IPS DF 6.9 (cell line): Measurements from ENCODE around the gene SETX.

Experiments
- DNase-seq: peaks from one replicate; pipeline ENCODE4 v3.0.0-alpha.2; 2013; ENCODE audit warnings: low read depth, low spot score
- H3K27ac ChIP-seq: one replicate; pipeline ENCODE4 v1.5.1; 2013; ENCODE audit warnings: low read length, control low read depth
- H3K27me3 ChIP-seq: 2 replicates; pipeline ENCODE4 v1.6.1; 2013; ENCODE audit warnings: mild to moderate bottlenecking, low read length; ENCODE audit not compliant: control insufficient read depth, insufficient read depth
- H3K36me3 ChIP-seq: 2 replicates; pipeline ENCODE4 v1.6.1; 2013; ENCODE audit warnings: low read length; ENCODE audit not compliant: control insufficient read depth, insufficient read depth
- H3K4me1 ChIP-seq: 2 replicates; pipeline ENCODE4 v1.6.1; 2013; ENCODE audit warnings: low read length; ENCODE audit not compliant: control insufficient read depth, insufficient read depth
- H3K4me3 ChIP-seq: 2 replicates; pipeline ENCODE4 v1.5.1; 2013; ENCODE audit warnings: mild to moderate bottlenecking, low read length
- H3K9me3 ChIP-seq: 2 replicates; pipeline ENCODE4 v1.6.1; 2013; ENCODE audit warnings: low read length, inconsistent platforms; ENCODE audit not compliant: control insufficient read depth, insufficient read depth
- whole genome bisulfite sequencing: extraction: QIAGEN DNeasy Blood & Tissue Kit; methylation state at CpG from one replicate; pipeline ENCODE4 v1.1.7; 2013; ENCODE audit warnings: mixed read lengths, missing lambda C conversion rate; ENCODE audit not compliant: insufficient read length, insufficient coverage; 5-methylcytosine and 5-hydroxymethylcytosine counted together

Gene SETX

DNA sequence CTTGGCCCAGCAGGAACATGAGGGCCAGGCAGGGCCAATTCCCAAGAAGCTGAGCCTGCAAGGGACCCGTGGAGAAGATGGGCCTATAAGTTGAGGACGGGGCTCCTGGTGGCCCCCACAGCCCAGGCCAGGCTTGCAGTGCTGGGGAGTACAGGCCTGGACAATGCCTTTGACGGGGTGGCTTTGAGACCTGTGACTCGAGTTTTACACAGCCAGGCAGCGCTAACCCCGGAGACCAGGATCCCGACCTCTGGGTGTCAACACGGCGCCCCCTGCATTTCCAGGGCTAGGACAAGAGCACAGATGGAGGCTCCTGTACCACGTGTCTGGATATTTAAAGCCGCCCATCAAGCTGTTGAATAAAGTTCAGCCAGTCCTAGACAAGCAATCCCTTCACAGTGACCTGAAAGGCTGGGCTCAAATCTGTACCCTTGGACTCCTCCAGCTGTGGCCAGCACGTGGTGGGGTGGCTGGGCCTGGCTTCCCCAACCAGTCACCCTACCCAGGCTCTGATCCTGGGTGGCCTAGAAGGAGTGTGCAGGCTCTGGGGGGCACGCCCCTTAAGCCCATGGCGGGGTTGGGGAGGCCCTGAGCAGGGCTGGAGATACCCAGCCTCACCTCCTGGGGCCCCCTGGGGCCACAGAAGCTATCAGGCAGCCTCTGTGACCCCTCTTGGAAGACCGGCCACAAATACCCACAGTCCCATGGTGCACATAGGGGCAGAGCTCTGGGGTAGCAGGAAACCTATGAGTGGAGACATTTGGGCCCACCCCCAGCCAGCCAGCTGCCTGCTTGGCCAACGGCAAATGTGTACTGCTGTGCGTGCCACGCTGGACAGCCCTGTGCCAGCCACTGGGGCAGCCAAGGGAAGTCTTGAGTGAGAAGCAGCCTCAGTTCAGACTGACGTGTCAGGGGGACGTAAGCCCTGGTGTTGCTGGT lies 104.2 kb downstream of the SETX start:
- H3K4me1 ChIP-seq, result no peaks in the 10 kb centered on the region; the same call in 1 of the 2 replicates
- H3K4me3 ChIP-seq, result no peak overlapping the region
- DNase-seq, result no peak
- no peak overlapping the region for H3K27ac ChIP-seq
- H3K36me3 ChIP-seq, result no peaks in the 10 kb centered on the region
- H3K9me3 ChIP-seq, result no peaks in the 10 kb centered on the region; the same call in 1 of the 2 replicates
- no peaks in the 10 kb centered on the region for H3K27me3 ChIP-seq
- no CpG with 5 or more reads among the region's 20 CpGs for WGBS

DNA sequence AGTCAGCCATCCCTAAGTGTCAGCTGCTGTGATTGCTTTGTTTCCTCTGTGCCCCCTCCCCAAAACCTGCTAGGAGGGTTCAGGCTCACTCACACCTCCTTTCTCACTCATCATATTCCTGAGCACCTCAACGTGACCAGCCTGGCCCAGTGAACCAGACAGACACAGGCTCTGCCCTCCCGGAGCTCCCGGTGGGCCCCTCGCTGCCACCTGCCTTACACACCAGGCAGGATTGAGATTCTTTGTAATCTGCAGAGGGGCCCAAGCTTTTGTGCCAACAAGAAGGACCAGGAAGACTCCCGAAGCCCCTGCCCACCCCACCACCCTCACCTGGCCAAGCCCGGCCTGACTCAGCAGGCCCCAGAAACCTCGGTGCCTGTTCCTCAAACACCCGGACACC lies 105.1 kb downstream of the SETX start:
- Histone ChIP-seq H3K27me3 (no peaks in the 10 kb centered on the region), H3K4me3 (no peak overlapping the region), H3K36me3 (no peaks in the 10 kb centered on the region), H3K27ac (no peak overlapping the region), H3K9me3 (no peaks in the 10 kb centered on the region; the same call in 1 of the 2 replicates), H3K4me1 (no peaks in the 10 kb centered on the region; the same call in 1 of the 2 replicates)
- no CpG with 5 or more reads among the region's 8 CpGs for WGBS
- DNase-seq, result no peak

DNA sequence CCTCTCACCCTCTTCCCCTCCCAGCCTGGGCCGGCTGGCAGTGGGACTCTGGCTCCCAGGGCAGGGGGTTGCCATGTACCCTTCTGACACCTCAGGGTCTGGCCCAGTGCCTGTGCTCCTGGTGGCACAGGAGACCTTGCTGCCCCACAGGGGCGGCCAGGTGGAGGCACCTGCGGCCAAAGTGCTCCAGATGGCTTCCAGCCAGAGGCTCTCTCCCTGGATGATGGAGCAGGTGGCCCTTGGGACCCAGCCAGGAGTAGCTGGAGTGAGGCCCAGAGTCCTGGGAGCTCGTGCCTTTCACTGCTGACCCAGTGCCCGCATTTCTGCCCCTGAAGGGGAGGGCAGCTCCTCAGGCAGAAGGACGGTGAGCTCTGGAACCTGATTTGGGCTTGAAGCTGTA lies 105.7 kb downstream of the SETX start:
- H3K4me1 ChIP-seq, result no peaks in the 10 kb centered on the region; the same call in 1 of the 2 replicates
- no peaks in the 10 kb centered on the region for H3K36me3 ChIP-seq
- H3K27ac ChIP-seq, result no peak overlapping the region
- H3K9me3 ChIP-seq, result no peaks in the 10 kb centered on the region; the same call in 1 of the 2 replicates
- no peaks in the 10 kb centered on the region for H3K27me3 ChIP-seq
- no peak for DNase-seq
- no CpG with 5 or more reads among the region's 6 CpGs for WGBS
- no peak overlapping the region for H3K4me3 ChIP-seq

DNA sequence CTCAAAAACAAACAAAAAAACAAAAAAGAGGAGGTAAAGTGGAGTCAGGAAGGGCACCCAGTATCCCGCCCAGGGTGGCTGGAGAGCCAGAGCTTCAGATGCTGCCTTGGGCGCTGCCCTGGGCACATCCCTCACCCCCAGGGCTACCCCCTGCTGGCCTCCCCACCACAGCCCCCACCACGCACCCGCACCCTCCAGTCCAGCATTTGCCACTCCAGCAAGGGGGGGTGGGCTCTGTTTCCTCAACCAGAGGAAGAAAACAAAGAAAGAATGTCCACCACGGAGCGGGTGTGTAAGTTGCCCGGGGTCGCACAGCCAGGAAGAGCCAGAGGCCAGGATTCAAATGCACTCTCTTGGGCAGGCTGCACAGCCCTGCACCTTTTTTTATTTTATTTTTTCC lies 106.8 kb downstream of the SETX start:
- no peaks in the 10 kb centered on the region; the same call in 1 of the 2 replicates for H3K4me1 ChIP-seq
- H3K9me3 ChIP-seq, result no peaks in the 10 kb centered on the region; the same call in 1 of the 2 replicates
- H3K27ac ChIP-seq, result no peak overlapping the region
- no peak for DNase-seq
- H3K36me3 ChIP-seq, result no peaks in the 10 kb centered on the region
- no peak overlapping the region for H3K4me3 ChIP-seq
- H3K27me3 ChIP-seq, result no peaks in the 10 kb centered on the region; the same call in 1 of the 2 replicates
- no CpG with 5 or more reads among the region's 8 CpGs for WGBS

DNA sequence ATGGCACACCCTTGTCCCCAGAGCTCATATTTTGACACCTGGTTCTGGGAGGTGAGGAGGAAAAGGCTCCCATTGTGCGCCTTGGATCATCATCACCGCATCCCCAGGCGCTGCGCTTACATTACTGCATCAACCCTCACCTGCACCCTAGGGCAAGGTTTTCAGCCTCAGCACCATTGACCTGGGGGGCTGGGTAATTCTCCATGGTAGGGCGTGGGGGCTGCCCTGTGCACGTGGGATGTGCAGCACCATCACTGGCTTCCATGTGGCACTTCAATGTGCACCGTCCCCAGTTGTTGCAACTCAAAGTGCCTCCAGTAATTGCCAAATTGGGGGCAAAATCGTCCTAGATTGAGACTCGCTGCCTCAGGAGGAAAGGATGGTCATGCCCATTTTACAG lies 109.3 kb downstream of the SETX start:
- no peak for DNase-seq
- Histone ChIP-seq H3K27me3 (peaks cover 2% of the 10 kb centered on the region; the same call in 1 of the 2 replicates), H3K9me3 (no peaks in the 10 kb centered on the region), H3K4me1 (peaks cover 3% of the 10 kb centered on the region), H3K4me3 (no peak overlapping the region), H3K36me3 (no peaks in the 10 kb centered on the region), H3K27ac (no peak overlapping the region)
- WGBS, result no CpG with 5 or more reads among the region's 9 CpGs

DNA sequence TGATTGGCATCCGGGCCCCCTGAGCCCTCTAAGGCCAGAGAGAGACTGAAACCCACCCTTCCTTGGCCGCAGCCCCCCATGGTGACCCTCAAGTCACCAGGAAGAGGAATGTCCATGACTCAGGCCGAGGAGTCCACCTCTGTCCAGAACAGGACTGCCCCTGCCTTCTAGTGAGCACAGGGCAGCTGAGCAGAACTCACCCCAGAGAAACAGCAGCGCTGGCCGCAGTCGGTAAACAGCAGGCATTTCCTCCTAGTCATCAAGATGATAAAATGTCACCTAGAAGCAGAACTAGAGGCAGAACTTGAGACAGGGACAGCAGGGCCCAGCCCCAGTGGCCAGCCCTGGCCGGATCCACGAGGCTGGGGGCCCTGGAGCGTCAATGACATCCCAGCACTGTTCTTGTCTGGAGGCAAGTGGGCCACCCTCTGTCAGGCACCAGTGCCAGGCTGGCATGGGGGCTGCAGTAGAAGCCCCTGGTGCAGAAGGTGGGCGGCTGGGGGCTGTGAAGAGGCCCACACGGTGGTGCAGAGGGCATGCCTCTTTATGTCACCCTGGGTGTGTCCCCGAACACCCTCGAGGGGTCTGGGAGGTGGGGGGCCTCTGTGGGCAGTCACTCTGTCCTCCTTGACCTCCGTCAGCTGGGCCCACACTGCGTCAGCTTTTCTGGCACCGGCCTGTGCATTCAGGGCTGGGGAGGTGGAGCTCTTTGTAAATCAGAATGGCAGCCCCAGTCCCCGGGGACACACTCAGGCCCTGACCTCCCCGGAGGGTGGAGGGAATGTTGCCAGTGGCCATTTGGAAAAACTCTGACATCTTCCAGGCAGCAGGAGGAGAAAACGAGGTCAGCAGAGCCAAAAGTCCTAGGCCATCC lies 110.0 kb downstream of the SETX start:
- WGBS, result no CpG with 5 or more reads among the region's 19 CpGs
- H3K9me3 ChIP-seq, result no peaks in the 10 kb centered on the region
- no peak overlapping the region for H3K27ac ChIP-seq
- peaks cover 2% of the 10 kb centered on the region; the same call in 1 of the 2 replicates for H3K27me3 ChIP-seq
- H3K4me1 ChIP-seq, result peaks cover 5% of the 10 kb centered on the region
- no peak overlapping the region for H3K4me3 ChIP-seq
- no peak for DNase-seq
- no peaks in the 10 kb centered on the region for H3K36me3 ChIP-seq

DNA sequence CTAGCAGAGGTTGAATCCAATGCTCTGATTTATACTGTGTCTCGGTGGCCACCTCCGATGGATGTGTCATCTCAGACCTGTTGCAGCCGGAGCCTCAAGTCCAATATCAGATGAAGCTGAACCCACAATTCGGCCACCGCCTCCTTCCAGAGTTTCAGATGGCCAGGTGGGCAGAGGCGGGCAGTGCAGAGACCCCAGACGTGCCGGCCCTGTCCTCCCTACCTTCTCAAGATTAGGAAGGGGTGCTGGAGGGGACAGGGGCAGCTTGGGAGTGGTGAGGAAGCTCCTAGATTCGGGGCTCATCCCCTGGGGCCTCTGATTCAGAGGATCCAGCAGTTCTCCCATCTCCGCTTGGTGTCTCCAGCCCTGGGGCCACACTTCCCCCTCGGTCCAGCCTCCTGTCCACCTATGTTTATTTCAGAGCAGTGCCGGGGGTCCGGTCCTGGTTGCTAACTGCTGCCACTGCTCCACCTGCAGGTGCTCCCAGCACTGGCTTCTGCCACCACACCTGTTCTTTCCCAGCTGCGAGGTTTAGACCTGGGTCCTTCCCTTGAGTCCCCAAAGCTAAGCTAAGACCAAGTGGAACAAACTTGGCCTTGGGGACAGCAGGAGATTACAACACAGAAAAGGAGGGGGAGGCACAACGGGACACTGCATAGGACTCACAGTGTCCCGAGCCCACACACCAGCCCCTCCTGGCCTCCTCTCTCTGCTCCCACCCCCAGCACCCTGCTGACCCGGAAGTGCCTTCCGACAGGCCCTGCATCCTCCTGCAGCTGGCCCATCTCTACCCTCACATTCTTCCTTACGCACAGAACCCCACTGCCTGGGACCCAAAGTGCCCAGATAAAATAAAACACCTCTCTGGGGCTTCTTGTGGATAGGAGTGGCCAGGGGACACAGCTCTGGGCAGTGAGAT lies 111.4 kb downstream of the SETX start:
- no peak overlapping the region for H3K27ac ChIP-seq
- H3K4me1 ChIP-seq, result peaks cover 5% of the 10 kb centered on the region
- H3K36me3 ChIP-seq, result no peaks in the 10 kb centered on the region
- no peak for DNase-seq
- H3K9me3 ChIP-seq, result no peaks in the 10 kb centered on the region
- peaks cover 2% of the 10 kb centered on the region; the same call in 1 of the 2 replicates for H3K27me3 ChIP-seq
- H3K4me3 ChIP-seq, result no peak overlapping the region
- WGBS, result no CpG with 5 or more reads among the region's 19 CpGs

DNA sequence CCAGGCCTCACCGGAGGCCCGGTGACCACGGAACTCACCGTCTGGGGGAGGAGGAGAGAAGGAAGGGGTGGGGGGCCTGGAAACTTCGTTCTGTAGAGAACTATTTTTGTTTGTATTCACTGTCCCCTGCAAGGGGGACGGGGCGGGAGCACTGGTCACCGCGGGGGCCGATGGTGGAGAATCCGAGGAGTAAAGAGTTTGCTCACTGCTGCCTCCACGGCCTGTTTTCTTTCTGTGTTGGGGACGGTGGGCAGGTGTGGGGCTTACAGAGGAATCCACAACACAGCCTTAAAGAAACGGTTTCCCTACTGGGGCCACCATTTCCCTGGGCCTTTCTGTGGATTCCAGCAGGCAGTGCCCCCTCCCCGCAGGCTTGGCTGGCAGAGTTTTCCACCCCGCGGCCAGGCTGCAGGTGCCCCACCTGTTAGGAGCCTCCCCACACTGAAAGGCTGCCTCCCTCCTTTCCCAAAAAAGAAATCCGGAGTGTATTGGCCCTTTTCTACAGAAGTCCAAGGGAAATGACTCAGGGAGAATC lies 112.1 kb downstream of the SETX start:
- H3K27ac ChIP-seq, result no peak overlapping the region
- no peak for DNase-seq
- peak overlapping the region; percentile 22; the same call in 1 of the 2 replicates for H3K4me3 ChIP-seq
- H3K36me3 ChIP-seq, result no peaks in the 10 kb centered on the region
- peaks cover 2% of the 10 kb centered on the region; the same call in 1 of the 2 replicates for H3K27me3 ChIP-seq
- no peaks in the 10 kb centered on the region for H3K9me3 ChIP-seq
- H3K4me1 ChIP-seq, result peaks cover 5% of the 10 kb centered on the region
- no CpG with 5 or more reads among the region's 18 CpGs for WGBS

DNA sequence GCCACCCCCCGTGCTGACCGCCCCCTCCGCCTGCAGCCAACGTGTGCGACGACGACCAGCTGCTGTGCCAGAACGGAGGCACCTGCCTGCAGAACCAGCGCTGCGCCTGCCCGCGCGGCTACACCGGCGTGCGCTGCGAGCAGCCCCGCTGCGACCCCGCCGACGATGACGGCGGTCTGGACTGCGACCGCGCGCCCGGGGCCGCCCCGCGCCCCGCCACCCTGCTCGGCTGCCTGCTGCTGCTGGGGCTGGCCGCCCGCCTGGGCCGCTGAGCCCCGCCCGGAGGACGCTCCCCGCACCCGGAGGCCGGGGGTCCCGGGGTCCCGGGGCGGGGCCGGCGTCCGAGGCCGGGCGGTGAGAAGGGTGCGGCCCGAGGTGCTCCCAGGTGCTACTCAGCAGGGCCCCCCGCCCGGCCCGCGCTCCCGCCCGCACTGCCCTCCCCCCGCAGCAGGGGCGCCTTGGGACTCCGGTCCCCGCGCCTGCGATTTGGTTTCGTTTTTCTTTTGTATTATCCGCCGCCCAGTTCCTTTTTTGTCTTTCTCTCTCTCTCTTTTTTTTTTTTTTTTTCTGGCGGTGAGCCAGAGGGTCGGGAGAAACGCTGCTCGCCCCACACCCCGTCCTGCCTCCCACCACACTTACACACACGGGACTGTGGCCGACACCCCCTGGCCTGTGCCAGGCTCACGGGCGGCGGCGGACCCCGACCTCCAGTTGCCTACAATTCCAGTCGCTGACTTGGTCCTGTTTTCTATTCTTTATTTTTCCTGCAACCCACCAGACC lies 112.8 kb downstream of the SETX start:
- Histone ChIP-seq H3K4me1 (peaks cover 5% of the 10 kb centered on the region), H3K36me3 (no peaks in the 10 kb centered on the region), H3K9me3 (no peaks in the 10 kb centered on the region), H3K4me3 (peak overlapping the region; percentile 22; the same call in 1 of the 2 replicates), H3K27ac (no peak overlapping the region), H3K27me3 (peaks cover 2% of the 10 kb centered on the region; the same call in 1 of the 2 replicates)
- no peak for DNase-seq
- WGBS, result no CpG with 5 or more reads among the region's 81 CpGs
